DOHH2 (cell line): ENCODE results near the gene MED10.

Experiments used
- H3F3A ChIP-seq: fragments of 200-600 bp; sonication (generic), shearing (Covaris generic); 2 replicates; pipeline ENCODE4 v1.6.0; 2016; ENCODE audit warnings: antibody characterized with exemption, mild to moderate bottlenecking; ENCODE audit not compliant: control insufficient read depth, insufficient read depth
- H3K27ac ChIP-seq: fragments of 200-600 bp; sonication (generic); 2 replicates; pipeline ENCODE4 v1.5.1; 2014; ENCODE audit warnings: low read depth, mild to moderate bottlenecking, low read length, moderate library complexity
- H3K27me3 ChIP-seq: fragments of 200-600 bp; sonication (generic); 2 replicates; pipeline ENCODE4 v1.6.1; 2014; ENCODE audit warnings: mild to moderate bottlenecking, low read length, mixed read lengths; ENCODE audit not compliant: control insufficient read depth
- H3K36me3 ChIP-seq: fragments of 200-600 bp; sonication (generic); 2 replicates; pipeline ENCODE4 v1.6.1; 2014; ENCODE audit warnings: mild to moderate bottlenecking, low read length, moderate library complexity, mixed read lengths; ENCODE audit not compliant: control insufficient read depth
- H3K4me1 ChIP-seq: fragments of 200-600 bp; sonication (generic); 2 replicates; pipeline ENCODE4 v1.6.1; 2014; ENCODE audit warnings: mild to moderate bottlenecking, low read length, mixed read lengths; ENCODE audit not compliant: control insufficient read depth
- H3K4me2 ChIP-seq: fragments of 200-600 bp; sonication (generic); 2 replicates; pipeline ENCODE4 v1.6.0; 2014; ENCODE audit warnings: mild to moderate bottlenecking, low read length, moderate library complexity
- H3K4me3 ChIP-seq: fragments of 200-600 bp; sonication (generic); 2 replicates; pipeline ENCODE4 v1.5.1; 2014; ENCODE audit warnings: mild to moderate bottlenecking, low read length, mixed read lengths
- H3K79me2 ChIP-seq: fragments of 200-600 bp; sonication (generic); 2 replicates; pipeline ENCODE4 v1.6.1; 2014; ENCODE audit warnings: mild to moderate bottlenecking, low read length, mixed read lengths; ENCODE audit not compliant: control insufficient read depth
- H3K9me2 ChIP-seq: fragments of 200-600 bp; sonication (generic); replicated peaks from 2 replicates; pipeline ENCODE4 v1.6.1; 2014; ENCODE audit warnings: mild to moderate bottlenecking, low read length, mixed read lengths; ENCODE audit not compliant: control insufficient read depth
- H3K9me3 ChIP-seq: fragments of 200-600 bp; sonication (generic); 2 replicates; pipeline ENCODE4 v1.6.1; 2014; ENCODE audit warnings: antibody characterized with exemption, low read length, mixed read lengths; ENCODE audit not compliant: control insufficient read depth, insufficient read depth
- H4K20me1 ChIP-seq: fragments of 200-600 bp; sonication (generic); 2 replicates; pipeline ENCODE4 v1.6.0; 2014; ENCODE audit warnings: low read depth, mild to moderate bottlenecking, antibody characterized with exemption, low read length, moderate library complexity; ENCODE audit not compliant: control insufficient read depth, insufficient read depth
- CTCF ChIP-seq: fragments of 200-600 bp; sonication (generic); IDR thresholded peaks from one replicate; pipeline ENCODE4 v1.5.1; 2014; ENCODE audit warnings: antibody characterized with exemption, mild to moderate bottlenecking, low read depth, low read length; ENCODE audit not compliant: poor library complexity, severe bottlenecking
- EZH2phosphoT487 ChIP-seq: fragments of 200-600 bp; sonication (generic); IDR thresholded peaks from 2 replicates; pipeline ENCODE4 v1.6.1; 2017; ENCODE audit warnings: borderline replicate concordance, mild to moderate bottlenecking, antibody characterized with exemption, low read length, moderate library complexity, mixed read lengths

Gene MED10

DNA sequence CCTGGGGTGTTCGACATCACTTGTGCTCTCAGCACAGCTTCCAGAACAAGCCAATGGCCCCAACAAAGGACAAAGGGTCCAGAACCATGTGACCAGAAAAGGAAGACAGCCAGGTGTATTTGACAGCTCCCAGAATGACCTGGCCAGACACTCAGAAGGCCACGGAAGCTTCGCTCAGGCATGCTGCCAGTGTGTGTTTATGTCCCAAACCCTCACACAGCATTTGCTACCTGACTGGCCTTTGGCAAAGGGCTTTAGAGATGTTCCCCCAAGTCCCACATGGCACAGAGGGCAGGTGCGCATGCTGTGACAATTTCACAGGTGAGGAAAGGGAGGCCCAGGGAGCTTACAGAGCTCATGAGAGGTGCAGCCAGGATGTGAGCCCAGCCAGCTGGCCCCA lies 39.5 kb downstream of the MED10 start:
- TF ChIP-seq CTCF, result no peak
- no peak for TF ChIP-seq EZH2phosphoT487
- no peaks in the 10 kb centered on the region for H3F3A ChIP-seq
- H3K27me3 ChIP-seq, result no peaks in the 10 kb centered on the region
- H3K27ac ChIP-seq, result no peak overlapping the region
- H3K4me3 ChIP-seq, result no peak overlapping the region
- no peaks in the 10 kb centered on the region for H4K20me1 ChIP-seq
- no peak overlapping the region for H3K4me2 ChIP-seq
- H3K9me2 ChIP-seq, result no peaks in the 10 kb centered on the region
- no peaks in the 10 kb centered on the region for H3K36me3 ChIP-seq
- no peaks in the 10 kb centered on the region for H3K9me3 ChIP-seq
- H3K79me2 ChIP-seq, result no peaks in the 10 kb centered on the region
- H3K4me1 ChIP-seq, result no peaks in the 10 kb centered on the region

DNA sequence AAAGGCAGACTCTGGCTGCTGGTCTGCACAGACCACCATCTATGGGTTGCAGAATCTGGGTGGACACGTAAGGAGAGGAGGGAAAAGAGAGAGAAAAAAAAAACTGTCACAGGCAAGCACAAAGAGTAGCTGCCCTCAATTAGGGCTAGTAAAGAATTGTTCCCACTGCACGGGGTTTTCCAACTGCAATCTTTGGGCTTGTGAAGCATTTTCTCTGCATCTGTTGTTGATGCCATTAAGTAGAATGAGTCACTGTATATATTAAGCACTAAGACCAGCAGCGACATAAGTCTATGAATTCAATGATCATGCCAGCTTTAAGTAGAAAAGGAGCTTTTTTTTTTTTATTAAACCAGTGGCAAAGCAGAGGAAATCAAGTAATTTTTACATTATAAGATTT lies 40.2 kb downstream of the MED10 start:
- Histone ChIP-seq H3K27ac (no peak overlapping the region), H3K4me1 (no peaks in the 10 kb centered on the region), H3K79me2 (no peaks in the 10 kb centered on the region), H3K27me3 (no peaks in the 10 kb centered on the region), H3K9me2 (no peaks in the 10 kb centered on the region), H3K4me2 (no peak overlapping the region), H3K9me3 (no peaks in the 10 kb centered on the region), H3K4me3 (no peak overlapping the region), H3F3A (no peaks in the 10 kb centered on the region), H3K36me3 (no peaks in the 10 kb centered on the region), H4K20me1 (no peaks in the 10 kb centered on the region)
- TF ChIP-seq EZH2phosphoT487, result no peak
- TF ChIP-seq CTCF, result no peak

GRCh38 chr5:6333182-6333905 lies 45.0 kb downstream of the MED10 start:
- no peaks in the 10 kb centered on the region for H3K4me1 ChIP-seq
- H3K79me2 ChIP-seq, result no peaks in the 10 kb centered on the region
- no peaks in the 10 kb centered on the region for H4K20me1 ChIP-seq
- H3K9me2 ChIP-seq, result no peaks in the 10 kb centered on the region
- TF ChIP-seq EZH2phosphoT487, result no peak
- TF ChIP-seq CTCF, result no peak
- H3K9me3 ChIP-seq, result no peaks in the 10 kb centered on the region
- H3K36me3 ChIP-seq, result no peaks in the 10 kb centered on the region
- no peaks in the 10 kb centered on the region for H3F3A ChIP-seq
- H3K4me3 ChIP-seq, result no peak overlapping the region
- no peaks in the 10 kb centered on the region for H3K27me3 ChIP-seq
- H3K4me2 ChIP-seq, result no peak overlapping the region
- no peak overlapping the region for H3K27ac ChIP-seq
